ENCODE measurements around the gene CNBP. TPM values are rescaled to one million over a fixed set of nuclear protein-coding genes. Genes with fewer than 3 reads are reported as not detected.

Gene CNBP
- total and polyA plus RNA-seq, 2 experiments from 2014 or later: 348 to 444 TPM

- TF ChIP-seq STAT1 (IDR thresholded peaks at IDR 0.05; ENCODE audit: unreplicated experiment): peak; percentile 68
- TF ChIP-seq REST (IDR thresholded peaks at IDR 0.05; ENCODE audit: unreplicated experiment): no peak
These were observed 61.8 kb downstream of the CNBP start, which contains the start of gene RAB43 for GRCh38 chr3:129121792-129122411. RAB43 (minus strand) TSS chr3:129121804; CDS start chr3:129121489, 315 bp downstream.

GRCh38 chr3:129121016-129121791 is 62.5 kb downstream of the CNBP start:
- H3K27ac ChIP-seq (ENCODE audit: low read depth): peak overlapping the region; percentile 35

More at GRCh38 chr3:129121792-129122411, 61.8 kb downstream of the CNBP start, which contains the start of gene RAB43:
- Mint-ChIP-seq H3K36me3 (ENCODE audit: low read depth) (peaks cover 5% of the 10 kb centered on the region), H3K9me3 (no peaks in the 10 kb centered on the region; the same call in 2 of the 3 replicates), H3K27me3 (ENCODE audit: insufficient read depth, low read depth, poor library complexity) (peaks cover 16% of the 10 kb centered on the region), H3K4me3 (peak within 1 kb of the TSS; percentile 81), H3K4me1 (peaks cover 42% of the 10 kb centered on the region), H3K27ac (peak within 1 kb of the TSS; percentile 95)
- Histone ChIP-seq H3K27ac (ENCODE audit: low read depth) (peak within 1 kb of the TSS; percentile 35), H3K4me3 (peak within 1 kb of the TSS; percentile 92), H3K27me3 (ENCODE audit: insufficient read depth) (no peaks in the 10 kb centered on the region), H3K4me2 (peak within 1 kb of the TSS; percentile 97), H4K20me1 (replicated peaks; ENCODE audit: insufficient read depth) (peaks cover 4% of the 10 kb centered on the region; the same call in 1 of the 2 replicates), H3F3A (replicated peaks; ENCODE audit: low read depth) (peaks cover 8% of the 10 kb centered on the region), H3K9me2 (ENCODE audit: insufficient read depth) (no peaks in the 10 kb centered on the region), H3K4me1 (ENCODE audit: insufficient read depth) (peaks cover 39% of the 10 kb centered on the region), H3K79me2 (replicated peaks; ENCODE audit: insufficient read depth) (peaks cover 33% of the 10 kb centered on the region), H2AFZ (peak within 1 kb of the TSS; percentile 98), H3K36me3 (ENCODE audit: insufficient read depth) (0 out of 2 replicates have a peak, but pooled peaks cover 3% of the 10 kb centered on the region)
- peak; percentile 97 for DNase-seq (ENCODE audit: low spot score)
- peak; percentile 68 for ATAC-seq

More at GRCh38 chr3:129121016-129121791, 62.5 kb downstream of the CNBP start:
- H2AFZ ChIP-seq: no peak overlapping the region
- peak; percentile 41 for DNase-seq (ENCODE audit: low spot score)
- Mint-ChIP-seq H3K4me1 (peaks cover 49% of the 10 kb centered on the region), H3K27ac (peak overlapping the region; percentile 85; the same call in 1 of the 2 replicates), H3K9me3 (no peaks in the 10 kb centered on the region; the same call in 2 of the 3 replicates), H3K27me3 (ENCODE audit: insufficient read depth, low read depth, poor library complexity) (peaks cover 13% of the 10 kb centered on the region), H3K36me3 (ENCODE audit: low read depth) (peaks cover 5% of the 10 kb centered on the region), H3K4me3 (peak overlapping the region; percentile 74)
- no peaks in the 10 kb centered on the region for H3K27me3 ChIP-seq (ENCODE audit: insufficient read depth)
- H3K4me2 ChIP-seq: peak overlapping the region; percentile 81
- 0 out of 2 replicates have a peak, but pooled peaks cover 3% of the 10 kb centered on the region for H3K36me3 ChIP-seq (ENCODE audit: insufficient read depth)
- no peak for TF ChIP-seq CTCF (conservative IDR thresholded peaks at IDR 0.05; ENCODE audit: low read depth in 2 of 2)
- no peak for TF ChIP-seq REST (IDR thresholded peaks at IDR 0.05; ENCODE audit: unreplicated experiment)
- no peak for TF ChIP-seq JUNB (IDR thresholded peaks at IDR 0.05; ENCODE audit: unreplicated experiment)
- TF ChIP-seq NANOG (IDR thresholded peaks at IDR 0.05; ENCODE audit: borderline replicate concordance): no peak
- no peak for TF ChIP-seq EZH2phosphoT487 (IDR thresholded peaks at IDR 0.05; ENCODE audit: unreplicated experiment)
- no peak for TF ChIP-seq EZH2 (IDR thresholded peaks at IDR 0.05; ENCODE audit: low read depth, unreplicated experiment)
- TF ChIP-seq CREB1 (CRISPR knock-in tag; IDR thresholded peaks at IDR 0.05; ENCODE audit: low read depth): no peak
- no peak for TF ChIP-seq ETS1 (IDR thresholded peaks at IDR 0.05)
- TF ChIP-seq STAT1 (IDR thresholded peaks at IDR 0.05; ENCODE audit: unreplicated experiment): no peak
- TF ChIP-seq ZNF331 (CRISPR knock-in tag; IDR thresholded peaks at IDR 0.05; ENCODE audit: low read depth): no peak
- TF ChIP-seq ZNF114 (CRISPR knock-in tag; IDR thresholded peaks at IDR 0.05): no peak
- peaks cover 46% of the 10 kb centered on the region for H3K4me1 ChIP-seq (ENCODE audit: insufficient read depth)
- H4K20me1 ChIP-seq (replicated peaks; ENCODE audit: insufficient read depth): peaks cover 4% of the 10 kb centered on the region; the same call in 1 of the 2 replicates
- no peaks in the 10 kb centered on the region for H3K9me2 ChIP-seq (ENCODE audit: insufficient read depth)
- H3K79me2 ChIP-seq (replicated peaks; ENCODE audit: insufficient read depth): peaks cover 40% of the 10 kb centered on the region
- peaks cover 8% of the 10 kb centered on the region for H3F3A ChIP-seq (replicated peaks; ENCODE audit: low read depth)
- peak; percentile 56 for ATAC-seq
- H3K4me3 ChIP-seq: peak overlapping the region; percentile 62
